Peyer's patch (tissue), 4 donors: ENCODE data around the gene PWWP2B. TPM values are rescaled to one million over a fixed set of nuclear protein-coding genes. Genes with fewer than 3 reads are reported as not detected.

ENCODE experiments used
- DNase-seq, 3 donors: peaks; one replicate each; pipeline ENCODE4 v3.0.0-alpha.2; 2017 to 2019
- H3K27ac ChIP-seq, 4 donors: fragments of 200-600 bp; sonication (generic); one replicate each; pipeline ENCODE4 v1.5.1; 2016 to 2019
- H3K27me3 ChIP-seq, 2 donors: fragments of 200-600 bp; sonication (generic); one replicate each; pipeline ENCODE4 v1.5.1; 2019
- H3K36me3 ChIP-seq, 3 donors: fragments of 200-600 bp; sonication (generic); one replicate each; pipeline ENCODE4 v1.5.1; 2016 to 2019
- H3K4me1 ChIP-seq, 4 donors: fragments of 200-600 bp; sonication (generic); one replicate each; pipeline ENCODE4 v1.5.1; 2016 to 2019
- H3K4me3 ChIP-seq, 4 donors: fragments of 200-600 bp; sonication (generic); 1 replicate in 3 of 4; 2 replicates in 1 of 4; pipeline ENCODE4 v1.5.1; 2016 to 2019; ENCODE audit warnings: mild to moderate bottlenecking in 1 of 4
- H3K9me3 ChIP-seq, 4 donors: fragments of 200-600 bp; sonication (generic); one replicate each; pipeline ENCODE4 v1.5.1; 2016 to 2019; ENCODE audit warnings: mild to moderate bottlenecking in 1 of 4
- POLR2A ChIP-seq, 2 donors: fragments of 450-650 bp; IDR thresholded peaks; one replicate each; pipeline ENCODE4 v1.5.1; 2017; ENCODE audit warnings: antibody characterized with exemption in 2 of 2, mild to moderate bottlenecking in 2 of 2, moderate library complexity in 2 of 2
- total RNA-seq, 4 donors: library from RNA; depleted of rRNA; stranded (reverse); fragments of >200 nt; gene quantifications; one replicate each; pipeline ENCODE4 v1.1.0, GENCODE V29; 2016
- TF ChIP-seq, protein P1 (sequence below), 6 experiments: fragments of 450-650 bp in 4 of 6; fragments of 200-600 bp in 2 of 6; sonication (generic) in 1 of 6; IDR thresholded peaks; one replicate each; pipeline ENCODE4 v1.5.1; 2017 to 2019; ENCODE audit warnings: antibody characterized with exemption in 6 of 6, mild to moderate bottlenecking in 3 of 6, moderate library complexity in 1 of 6

The PWWP2B gene
- total RNA-seq, 4 donors from 2014 or later, result 11.4 to 19.2 (median 15.1) TPM

- no peaks in the 10 kb centered on the region for H3K27me3 ChIP-seq
- no peak overlapping the region for H3K4me3 ChIP-seq
- H3K4me1 ChIP-seq, result no peaks in the 10 kb centered on the region
- no peak for DNase-seq
- H3K9me3 ChIP-seq, result no peaks in the 10 kb centered on the region
- no peaks in the 10 kb centered on the region for H3K36me3 ChIP-seq
- TF ChIP-seq POLR2A (IDR thresholded peaks at IDR 0.05), result no peak
- TF ChIP-seq, protein P1, sequence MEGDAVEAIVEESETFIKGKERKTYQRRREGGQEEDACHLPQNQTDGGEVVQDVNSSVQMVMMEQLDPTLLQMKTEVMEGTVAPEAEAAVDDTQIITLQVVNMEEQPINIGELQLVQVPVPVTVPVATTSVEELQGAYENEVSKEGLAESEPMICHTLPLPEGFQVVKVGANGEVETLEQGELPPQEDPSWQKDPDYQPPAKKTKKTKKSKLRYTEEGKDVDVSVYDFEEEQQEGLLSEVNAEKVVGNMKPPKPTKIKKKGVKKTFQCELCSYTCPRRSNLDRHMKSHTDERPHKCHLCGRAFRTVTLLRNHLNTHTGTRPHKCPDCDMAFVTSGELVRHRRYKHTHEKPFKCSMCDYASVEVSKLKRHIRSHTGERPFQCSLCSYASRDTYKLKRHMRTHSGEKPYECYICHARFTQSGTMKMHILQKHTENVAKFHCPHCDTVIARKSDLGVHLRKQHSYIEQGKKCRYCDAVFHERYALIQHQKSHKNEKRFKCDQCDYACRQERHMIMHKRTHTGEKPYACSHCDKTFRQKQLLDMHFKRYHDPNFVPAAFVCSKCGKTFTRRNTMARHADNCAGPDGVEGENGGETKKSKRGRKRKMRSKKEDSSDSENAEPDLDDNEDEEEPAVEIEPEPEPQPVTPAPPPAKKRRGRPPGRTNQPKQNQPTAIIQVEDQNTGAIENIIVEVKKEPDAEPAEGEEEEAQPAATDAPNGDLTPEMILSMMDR (IDR thresholded peaks at IDR 0.05), result no peak
- no peak overlapping the region for H3K27ac ChIP-seq
Measured at GRCh38 chr10:132436861-132437410, 39.9 kb downstream of the PWWP2B start.

- DNase-seq, result no peak
- H3K27ac ChIP-seq, result no peak overlapping the region
- no peaks in the 10 kb centered on the region for H3K4me1 ChIP-seq
- H3K36me3 ChIP-seq, result no peaks in the 10 kb centered on the region
- no peaks in the 10 kb centered on the region for H3K9me3 ChIP-seq
- no peaks in the 10 kb centered on the region for H3K27me3 ChIP-seq
- TF ChIP-seq POLR2A (IDR thresholded peaks at IDR 0.05), result no peak
- TF ChIP-seq, protein P1 (IDR thresholded peaks at IDR 0.05), result no peak
- no peak overlapping the region for H3K4me3 ChIP-seq
Measured at GRCh38 chr10:132437541-132437950, 40.5 kb downstream of the PWWP2B start.

DNA sequence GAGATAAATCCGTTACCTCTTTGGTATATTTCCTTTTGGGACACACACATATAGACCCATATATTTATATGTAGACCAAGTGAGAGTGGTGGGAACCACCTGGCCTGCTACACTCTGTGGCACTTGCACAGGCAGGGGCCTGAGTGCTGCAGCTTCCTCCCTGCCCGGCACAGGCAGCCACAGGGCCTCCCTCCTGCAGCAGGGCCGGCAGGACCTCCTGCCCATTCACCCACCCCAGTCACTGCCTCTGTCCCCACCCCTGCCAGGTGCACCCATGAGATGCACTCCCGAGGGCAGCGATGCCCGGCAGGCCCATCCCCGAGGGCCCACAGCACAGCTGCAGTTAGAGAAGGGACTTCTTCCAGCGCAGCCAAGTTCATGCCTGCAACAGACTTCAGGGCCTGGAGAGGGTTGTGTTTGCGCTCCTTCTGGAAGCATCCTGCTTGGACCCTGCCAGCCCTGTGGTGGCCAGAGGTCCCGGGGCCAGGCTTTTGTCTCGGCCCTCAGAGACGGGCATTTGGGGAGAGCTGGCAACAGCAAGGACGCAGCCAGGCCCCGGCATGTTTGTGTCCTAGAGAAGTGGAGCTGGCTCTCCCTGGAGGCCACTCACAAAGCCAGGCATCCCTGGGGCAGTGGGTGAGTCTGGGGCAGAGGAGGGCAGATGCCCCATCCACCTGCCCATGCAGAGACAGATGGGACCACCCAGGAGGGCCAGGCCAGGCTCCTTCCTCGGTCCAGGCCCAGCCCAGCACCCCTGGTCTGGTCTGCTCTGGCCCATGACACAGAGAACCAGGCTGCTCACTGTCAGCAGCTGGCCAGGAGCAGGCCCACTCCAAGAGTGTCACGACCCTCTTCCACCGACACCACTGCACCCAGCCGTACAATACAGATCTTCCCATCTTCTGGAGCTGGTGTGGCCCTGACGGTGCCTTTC, 41.4 kb downstream of the PWWP2B start:
- no peak for DNase-seq
- no peaks in the 10 kb centered on the region for H3K27me3 ChIP-seq
- H3K4me1 ChIP-seq, result no peaks in the 10 kb centered on the region
- H3K27ac ChIP-seq, result no peak overlapping the region
- no peak for TF ChIP-seq POLR2A (IDR thresholded peaks at IDR 0.05)
- no peak overlapping the region for H3K4me3 ChIP-seq
- no peaks in the 10 kb centered on the region for H3K9me3 ChIP-seq
- no peaks in the 10 kb centered on the region for H3K36me3 ChIP-seq

- no peak overlapping the region for H3K4me3 ChIP-seq
- no peaks in the 10 kb centered on the region for H3K9me3 ChIP-seq
- no peaks in the 10 kb centered on the region for H3K4me1 ChIP-seq
- H3K27ac ChIP-seq, result no peak overlapping the region
- H3K27me3 ChIP-seq, result no peaks in the 10 kb centered on the region
- no peak for TF ChIP-seq POLR2A (IDR thresholded peaks at IDR 0.05)
- TF ChIP-seq, protein P1 (IDR thresholded peaks at IDR 0.05), result no peak
- no peak for DNase-seq
- H3K36me3 ChIP-seq, result no peaks in the 10 kb centered on the region
Measured at GRCh38 chr10:132439025-132439388, 42.0 kb downstream of the PWWP2B start.

DNA sequence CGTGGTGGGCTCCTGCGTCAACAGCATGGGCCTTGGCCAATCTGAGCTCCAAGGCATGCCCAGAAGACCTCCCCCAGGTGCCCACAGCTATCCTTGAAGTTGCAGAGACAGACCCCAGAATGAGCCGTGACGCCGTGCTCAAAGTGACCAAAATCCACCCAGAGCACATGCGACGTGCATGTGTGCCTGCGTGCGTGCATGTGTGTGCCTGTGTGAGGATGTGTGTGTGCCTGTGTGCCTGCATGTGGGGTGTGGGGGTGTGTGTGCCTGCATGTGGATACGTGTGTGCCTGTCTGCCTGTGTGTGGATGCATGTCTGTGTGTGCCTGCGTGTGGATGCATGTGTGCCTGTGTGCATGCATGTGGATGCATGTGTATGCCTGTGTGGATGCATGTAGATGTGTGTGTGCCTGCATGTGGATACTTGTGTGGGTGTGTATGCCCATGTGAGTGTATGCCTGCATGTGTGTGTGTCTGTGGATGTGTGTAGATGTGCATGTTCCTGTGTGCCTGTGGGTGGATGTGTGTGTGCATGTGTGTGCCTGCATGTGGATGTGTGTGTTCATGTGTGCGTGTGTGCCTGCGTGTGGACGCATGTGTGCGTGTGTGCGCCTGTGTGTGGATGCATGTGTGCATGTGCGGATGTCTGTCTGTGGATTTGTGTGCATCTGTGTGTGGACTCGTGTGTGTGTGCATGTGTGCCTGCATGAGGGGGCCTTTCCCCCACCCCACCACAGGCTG, 42.6 kb downstream of the PWWP2B start:
- Histone ChIP-seq H3K27me3 (no peaks in the 10 kb centered on the region), H3K9me3 (no peaks in the 10 kb centered on the region), H3K4me1 (no peaks in the 10 kb centered on the region), H3K4me3 (no peak overlapping the region), H3K36me3 (no peaks in the 10 kb centered on the region), H3K27ac (no peak overlapping the region)
- DNase-seq, result no peak
- TF ChIP-seq, protein P1 (IDR thresholded peaks at IDR 0.05), result no peak
- TF ChIP-seq POLR2A (IDR thresholded peaks at IDR 0.05), result no peak
